ENCODE data around the gene SH3BP1.

- TF ChIP-seq POLR2A (IDR thresholded peaks at IDR 0.05; ENCODE audit: low read depth, low read length) = no peak
- no peak for TF ChIP-seq CTCF (conservative IDR thresholded peaks at IDR 0.05; ENCODE audit: low read depth, low read length)
- TF ChIP-seq RFX5 (IDR thresholded peaks at IDR 0.05; ENCODE audit: low read depth, low read length) = no peak
- TF ChIP-seq MAFK (IDR thresholded peaks at IDR 0.05; ENCODE audit: low read depth, low read length) = no peak
- no peak for TF ChIP-seq ELK1 (IDR thresholded peaks at IDR 0.05; ENCODE audit: borderline replicate concordance, low read depth, low read length)
- no peak for TF ChIP-seq SMC3 (IDR thresholded peaks at IDR 0.05; ENCODE audit: low read depth, low read length)
- TF ChIP-seq CEBPB (IDR thresholded peaks at IDR 0.05; ENCODE audit: low read depth, low read length) = no peak
- no peak for TF ChIP-seq NFE2L2 (IDR thresholded peaks at IDR 0.05; ENCODE audit: low read depth, low read length)
- TF ChIP-seq BHLHE40 (IDR thresholded peaks at IDR 0.05; ENCODE audit: low read depth, low read length) = no peak
Observed at GRCh38 chr22:37619991-37620390, 19.5 kb upstream of the SH3BP1 start.

Measured in IMR-90 (cell line).